PC-3 (cell line): ENCODE data around the gene HMCN2. TPM values are rescaled to one million over a fixed set of nuclear protein-coding genes. Genes with fewer than 3 reads are reported as not detected.

Experiments used
- ATAC-seq: fragments of 200-7000 bp; cut with Tn5 transposase; 2 replicates; pipeline ENCODE4 v1.9.1; 2020; ENCODE audit warnings: mild to moderate bottlenecking, moderate library complexity
- BruUV-seq: library from RNA; stranded (reverse); fragments of 400-500 nt; replicated peaks from 2 replicates; lab custom pipeline; 2021; lab: Mats Ljungman, UMichigan
- CTCF ChIA-PET: fragments of 300-600 bp; sonication (Branson Sonifier 250); formaldehyde crosslinking; loops from one replicate; lab custom pipeline; 2022; ENCODE audit warnings: antibody characterized with exemption; lab: Charles Lee
- POLR2A ChIA-PET: fragments of 300-600 bp; sonication (Branson Sonifier 250); formaldehyde crosslinking; loops from one replicate; lab custom pipeline; 2022; ENCODE audit warnings: antibody characterized with exemption; ENCODE audit not compliant: unreplicated experiment; lab: Charles Lee
- DNase-seq: peaks from one replicate; pipeline ENCODE4 v3.0.0-alpha.2; 2015
- H2AFZ ChIP-seq: fragments of 300-600 bp; sonication (generic); 2 replicates; pipeline ENCODE4 v1.6.0; 2016; ENCODE audit warnings: antibody characterized with exemption, low read length
- H3F3A ChIP-seq: fragments of 300-600 bp; sonication (generic); one replicate; pipeline ENCODE4 v1.6.0; 2017; ENCODE audit warnings: antibody characterized with exemption, low read length, control low read depth, mild to moderate bottlenecking; ENCODE audit not compliant: unreplicated experiment
- H3K27ac ChIP-seq: fragments of 300-600 bp; sonication (generic); 2 replicates; pipeline ENCODE4 v1.5.1; 2016; ENCODE audit warnings: mild to moderate bottlenecking, low read length
- H3K27me3 ChIP-seq: fragments of 300-600 bp; sonication (generic); 2 replicates; pipeline ENCODE4 v1.6.1; 2016; ENCODE audit warnings: low read length, mixed read lengths
- H3K36me3 ChIP-seq: fragments of 300-600 bp; sonication (generic); 2 replicates; pipeline ENCODE4 v1.6.1; 2016; ENCODE audit warnings: low read depth, mixed run types, low read length, mixed read lengths
- H3K4me1 ChIP-seq: fragments of 300-600 bp; sonication (generic); 2 replicates; pipeline ENCODE4 v1.5.1; 2016; ENCODE audit warnings: low read length; ENCODE audit not compliant: insufficient read depth
- H3K4me2 ChIP-seq: fragments of 300-600 bp; sonication (generic); 2 replicates; pipeline ENCODE4 v1.6.0; 2016; ENCODE audit warnings: low read length
- H3K4me3 ChIP-seq: fragments of 300-600 bp; sonication (generic); 2 replicates; pipeline ENCODE4 v1.5.1; 2016; ENCODE audit warnings: mild to moderate bottlenecking, low read length, mixed read lengths
- H3K79me2 ChIP-seq: fragments of 300-600 bp; sonication (generic); 2 replicates; pipeline ENCODE4 v1.6.1; 2017; ENCODE audit warnings: low read length, mixed read lengths
- H3K9ac ChIP-seq: fragments of 300-600 bp; sonication (generic); 2 replicates; pipeline ENCODE4 v1.6.0; 2016; ENCODE audit warnings: mild to moderate bottlenecking, low read length
- H3K9me2 ChIP-seq: fragments of 300-600 bp; sonication (generic); replicated peaks from 2 replicates; pipeline ENCODE4 v1.6.1; 2016; ENCODE audit warnings: mixed run types, low read length, mixed read lengths
- H3K9me3 ChIP-seq: fragments of 300-600 bp; sonication (generic); 2 replicates; pipeline ENCODE4 v1.6.1; 2016; ENCODE audit warnings: low read length, mixed read lengths
- H4K20me1 ChIP-seq: fragments of 300-600 bp; sonication (generic); 2 replicates; pipeline ENCODE4 v1.6.1; 2016; ENCODE audit warnings: low read length, mixed read lengths
- EZH2 ChIP-seq: fragments of 300-600 bp; sonication (generic); IDR thresholded peaks from one replicate; pipeline ENCODE4 v1.6.1; 2017; ENCODE audit warnings: antibody characterized with exemption, mild to moderate bottlenecking, low read length; ENCODE audit not compliant: unreplicated experiment
- EZH2phosphoT487 ChIP-seq: fragments of 300-600 bp; sonication (generic); IDR thresholded peaks from 2 replicates; pipeline ENCODE4 v1.6.1; 2018; ENCODE audit warnings: mild to moderate bottlenecking, antibody characterized with exemption, low read length, borderline replicate concordance
- intact Hi-C: fragments of 100-400 bp; cut with micrococcal nuclease; formaldehyde crosslinking; loops from 2 replicates; pipeline ENCODE4 v1.9.0; 2023
- total RNA-seq: library from RNA; depleted of rRNA; stranded (reverse); fragments of >200 nt; gene quantifications from 2 replicates; pipeline ENCODE4 v1.2.3, GENCODE V29; 2014
- TF ChIP-seq, protein P1 (sequence below): fragments of 300-600 bp; sonication (generic); conservative IDR thresholded peaks from 2 replicates; pipeline ENCODE4 v1.5.1; 2017; ENCODE audit warnings: antibody characterized with exemption, low read depth, mild to moderate bottlenecking, low read length

The HMCN2 gene
- total RNA-seq, 1 experiment from 2014 or later = 0.11 TPM

DNA sequence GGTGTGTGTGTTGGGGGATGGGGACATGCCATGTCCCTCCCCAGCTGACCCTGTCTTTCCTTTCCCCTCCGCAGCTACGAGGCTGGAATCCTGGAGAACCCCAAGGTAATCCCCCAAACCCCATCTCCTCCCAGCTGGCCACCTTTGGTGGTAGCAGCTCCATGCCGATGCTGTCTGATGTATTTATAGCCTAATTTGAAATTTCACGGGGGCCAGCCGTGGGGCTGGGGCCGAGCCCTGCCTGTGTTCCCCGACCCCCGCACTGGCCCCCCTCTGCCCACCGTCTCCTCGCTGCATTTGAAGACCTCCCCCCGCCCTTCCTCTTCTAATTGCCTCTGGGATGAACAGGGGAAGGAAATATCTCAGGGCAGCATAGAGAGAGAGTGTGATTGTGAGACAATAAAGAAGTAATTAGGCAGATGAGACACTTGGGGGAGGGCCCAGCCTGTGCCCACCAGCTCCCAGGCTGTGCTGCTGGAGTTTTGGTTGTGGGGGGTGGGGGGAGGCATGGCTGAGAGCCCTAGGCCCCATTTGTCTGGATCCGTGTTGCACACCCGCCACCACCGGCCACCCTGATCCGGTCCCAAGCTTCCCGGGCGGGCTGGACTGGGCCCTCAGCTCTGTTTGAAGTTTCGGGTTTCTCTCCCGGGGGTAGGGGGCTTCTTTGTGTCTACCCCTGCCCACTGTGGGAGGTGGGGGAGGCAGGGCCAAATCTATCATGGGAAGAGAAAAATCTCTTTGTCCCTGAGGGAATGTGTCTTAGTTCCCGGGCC lies 206.0 kb downstream of the HMCN2 start:
- H3K4me1 ChIP-seq = no peaks in the 10 kb centered on the region
- H3K4me2 ChIP-seq = no peak overlapping the region
- no peaks in the 10 kb centered on the region for H4K20me1 ChIP-seq
- H3F3A ChIP-seq = no peaks in the 10 kb centered on the region
- intact Hi-C loops = no loop called here
- ChIA-PET POLR2A (no interaction called here), CTCF (no interaction called here)
- no peak overlapping the region for H2AFZ ChIP-seq
- no peak overlapping the region for H3K9ac ChIP-seq
- no peaks in the 10 kb centered on the region for H3K36me3 ChIP-seq
- TF ChIP-seq, protein P1, sequence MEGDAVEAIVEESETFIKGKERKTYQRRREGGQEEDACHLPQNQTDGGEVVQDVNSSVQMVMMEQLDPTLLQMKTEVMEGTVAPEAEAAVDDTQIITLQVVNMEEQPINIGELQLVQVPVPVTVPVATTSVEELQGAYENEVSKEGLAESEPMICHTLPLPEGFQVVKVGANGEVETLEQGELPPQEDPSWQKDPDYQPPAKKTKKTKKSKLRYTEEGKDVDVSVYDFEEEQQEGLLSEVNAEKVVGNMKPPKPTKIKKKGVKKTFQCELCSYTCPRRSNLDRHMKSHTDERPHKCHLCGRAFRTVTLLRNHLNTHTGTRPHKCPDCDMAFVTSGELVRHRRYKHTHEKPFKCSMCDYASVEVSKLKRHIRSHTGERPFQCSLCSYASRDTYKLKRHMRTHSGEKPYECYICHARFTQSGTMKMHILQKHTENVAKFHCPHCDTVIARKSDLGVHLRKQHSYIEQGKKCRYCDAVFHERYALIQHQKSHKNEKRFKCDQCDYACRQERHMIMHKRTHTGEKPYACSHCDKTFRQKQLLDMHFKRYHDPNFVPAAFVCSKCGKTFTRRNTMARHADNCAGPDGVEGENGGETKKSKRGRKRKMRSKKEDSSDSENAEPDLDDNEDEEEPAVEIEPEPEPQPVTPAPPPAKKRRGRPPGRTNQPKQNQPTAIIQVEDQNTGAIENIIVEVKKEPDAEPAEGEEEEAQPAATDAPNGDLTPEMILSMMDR = no peak
- no peak for TF ChIP-seq EZH2phosphoT487
- TF ChIP-seq EZH2 = no peak
- BruUV-seq = no TSS peak
- H3K4me3 ChIP-seq = no peak overlapping the region
- no peaks in the 10 kb centered on the region for H3K27me3 ChIP-seq
- H3K27ac ChIP-seq = no peak overlapping the region
- DNase-seq (no peak), ATAC-seq (no peak)
- no peaks in the 10 kb centered on the region for H3K79me2 ChIP-seq
- H3K9me3 ChIP-seq = no peaks in the 10 kb centered on the region
- H3K9me2 ChIP-seq = no peaks in the 10 kb centered on the region

DNA sequence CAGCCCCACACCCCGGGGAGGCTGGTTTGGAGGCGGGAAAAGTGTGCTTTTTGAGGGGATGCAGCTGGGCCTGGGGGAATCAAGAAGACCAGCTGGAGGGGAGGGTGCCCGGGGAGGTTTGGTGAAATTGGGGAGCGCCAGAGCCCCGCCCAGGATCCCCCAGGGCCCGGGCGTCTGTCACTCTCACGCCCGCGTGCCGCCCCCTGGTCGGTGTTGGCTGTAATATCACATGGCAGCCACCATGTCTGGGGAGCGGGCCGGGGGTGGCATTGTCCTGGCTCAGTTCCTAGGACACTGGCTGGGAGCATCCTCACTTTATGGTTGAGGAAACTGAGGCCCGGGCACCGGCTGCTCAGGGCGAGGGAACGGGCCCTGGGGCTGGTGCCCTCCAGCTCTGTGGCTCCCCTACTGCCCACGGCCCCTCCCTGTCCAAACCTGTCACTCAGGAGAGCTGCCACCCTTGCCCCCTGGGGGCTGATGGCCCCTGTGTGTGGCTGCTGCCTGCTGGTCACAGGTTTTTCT lies 206.7 kb downstream of the HMCN2 start:
- CTCF ChIA-PET = no interaction called here
- no peak overlapping the region for H3K9ac ChIP-seq
- no peak overlapping the region for H2AFZ ChIP-seq
- no peak overlapping the region for H3K4me3 ChIP-seq
- H3K9me2 ChIP-seq = no peaks in the 10 kb centered on the region
- H3K4me1 ChIP-seq = no peaks in the 10 kb centered on the region
- no peaks in the 10 kb centered on the region for H3K9me3 ChIP-seq
- H3K79me2 ChIP-seq = no peaks in the 10 kb centered on the region
- no peaks in the 10 kb centered on the region for H3K36me3 ChIP-seq
- H3K4me2 ChIP-seq = no peak overlapping the region
- ATAC-seq = no peak
- no peaks in the 10 kb centered on the region for H4K20me1 ChIP-seq
- no peak overlapping the region for H3K27ac ChIP-seq
- H3F3A ChIP-seq = no peaks in the 10 kb centered on the region
- POLR2A ChIA-PET = no interaction called here
- DNase-seq = no peak
- intact Hi-C loops = no loop called here
- no TSS peak for BruUV-seq
- no peaks in the 10 kb centered on the region for H3K27me3 ChIP-seq
- TF ChIP-seq EZH2 = no peak
- TF ChIP-seq EZH2phosphoT487 = no peak
- TF ChIP-seq, protein P1 = no peak

DNA sequence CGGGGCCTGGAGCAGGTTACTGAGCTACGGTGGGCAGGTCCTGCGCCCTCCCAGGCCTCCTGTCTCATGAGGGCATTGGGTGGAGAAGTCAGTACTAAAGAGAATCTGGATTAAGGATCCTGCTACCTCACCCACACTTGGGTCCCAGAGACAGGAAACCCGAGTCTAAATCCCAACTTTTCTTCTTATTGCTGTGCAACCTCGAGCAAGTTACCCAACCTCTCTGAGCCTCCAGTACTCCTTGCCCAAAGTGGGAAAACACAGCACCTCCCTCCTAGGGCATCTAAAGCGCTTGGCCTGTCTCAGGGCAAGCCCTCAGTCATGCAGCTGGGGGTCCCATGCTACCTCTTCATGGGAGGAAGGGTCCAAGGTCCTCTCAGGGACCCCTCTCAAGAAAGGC lies 207.4 kb downstream of the HMCN2 start:
- Histone ChIP-seq H3K27me3 (no peaks in the 10 kb centered on the region), H3K4me1 (no peaks in the 10 kb centered on the region), H3K27ac (no peak overlapping the region), H4K20me1 (no peaks in the 10 kb centered on the region), H3K4me3 (no peak overlapping the region), H3K9me3 (no peaks in the 10 kb centered on the region), H3K79me2 (no peaks in the 10 kb centered on the region), H2AFZ (no peak overlapping the region), H3K9me2 (no peaks in the 10 kb centered on the region), H3K4me2 (no peak overlapping the region), H3K9ac (no peak overlapping the region), H3K36me3 (no peaks in the 10 kb centered on the region), H3F3A (no peaks in the 10 kb centered on the region)
- no TSS peak for BruUV-seq
- ChIA-PET CTCF (no interaction called here), POLR2A (no interaction called here)
- intact Hi-C loops = no loop called here
- TF ChIP-seq, protein P1 = no peak
- TF ChIP-seq EZH2phosphoT487 = no peak
- no peak for TF ChIP-seq EZH2
- no peak for ATAC-seq
- DNase-seq = no peak
